NCI-H2196 (cell line): ENCODE measurements around the gene DMBX1.
A peak's percentile ranks its signal among the peaks of the same experiment; 100 is the strongest.

Source experiments
- DNase-seq: peaks from one replicate; lab custom pipeline; 2025; ENCODE audit not compliant: unreplicated experiment; lab: John Stamatoyannopoulos, UW

Gene DMBX1

DNA sequence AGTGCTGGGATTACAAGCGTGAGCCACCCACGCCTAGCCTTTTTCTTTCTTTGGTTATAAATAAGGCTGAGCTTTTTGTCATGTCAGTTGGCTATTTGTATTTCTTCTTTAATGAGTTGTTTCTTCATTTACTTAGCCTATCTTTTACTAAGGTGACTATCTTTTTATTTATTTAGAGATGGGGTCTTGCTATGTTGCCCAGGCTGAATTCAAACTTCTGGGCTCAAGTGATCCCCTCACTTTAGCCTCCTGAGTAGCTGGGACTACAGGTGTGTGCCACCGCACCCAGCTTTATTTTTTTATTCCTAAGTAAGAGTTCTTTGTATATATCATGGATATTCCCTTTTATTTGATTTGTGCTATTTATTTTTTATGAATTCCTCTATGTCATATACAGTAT lies 11.9 kb downstream of the DMBX1 start:
- DNase-seq = no peak

DNA sequence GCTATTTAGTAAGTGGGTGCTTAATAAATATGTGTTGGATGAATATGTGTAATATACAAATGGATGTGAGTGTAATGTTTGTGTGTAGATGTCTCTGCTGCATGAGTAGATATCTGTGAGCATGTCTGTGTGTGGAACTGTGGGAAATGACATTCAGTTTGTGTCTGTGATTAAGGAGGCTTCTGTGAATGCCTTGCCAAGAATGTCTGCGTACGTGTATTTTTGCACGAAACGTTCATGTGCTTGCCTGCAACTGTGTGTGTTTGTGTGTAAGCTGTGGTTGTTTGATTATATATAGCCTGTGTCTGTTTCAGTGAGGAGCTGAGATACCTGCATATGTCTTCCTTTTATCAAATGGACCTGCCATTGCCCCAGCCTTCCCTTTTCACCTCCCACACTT lies 13.8 kb downstream of the DMBX1 start:
- DNase-seq = no peak

DNA sequence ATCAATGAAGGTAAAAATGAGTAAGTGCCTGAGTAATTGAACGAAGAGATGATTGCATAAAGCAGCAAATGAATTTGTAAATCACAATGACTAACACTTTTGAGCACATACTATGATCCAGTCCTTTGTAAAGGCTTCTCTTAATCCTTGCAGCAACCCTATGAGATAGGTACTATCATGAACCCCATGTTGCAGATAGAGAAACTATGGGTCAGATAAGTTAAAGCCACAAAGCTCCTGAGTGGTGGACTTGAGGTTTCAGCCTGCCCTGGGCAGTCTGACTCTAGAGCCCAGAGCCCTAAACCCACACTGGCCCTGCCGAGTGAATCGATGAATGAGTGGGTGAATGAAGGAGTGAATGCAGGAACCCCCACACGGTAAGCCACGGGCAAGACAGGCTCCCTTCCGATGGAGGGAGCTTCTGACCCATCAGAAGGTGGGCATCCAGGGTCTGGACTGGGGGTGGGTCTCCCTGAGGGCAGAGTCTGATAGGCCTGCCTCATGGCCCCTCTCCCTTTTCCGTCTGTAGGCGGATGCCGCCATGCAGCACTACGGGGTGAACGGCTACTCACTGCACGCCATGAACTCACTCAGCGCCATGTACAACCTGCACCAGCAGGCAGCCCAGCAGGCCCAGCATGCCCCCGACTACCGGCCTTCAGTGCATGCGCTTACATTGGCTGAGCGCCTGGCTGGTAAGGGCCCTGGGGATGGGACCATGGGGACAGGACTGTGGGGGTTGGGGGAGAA lies 17.0 kb downstream of the DMBX1 start:
- no peak for DNase-seq

DNA sequence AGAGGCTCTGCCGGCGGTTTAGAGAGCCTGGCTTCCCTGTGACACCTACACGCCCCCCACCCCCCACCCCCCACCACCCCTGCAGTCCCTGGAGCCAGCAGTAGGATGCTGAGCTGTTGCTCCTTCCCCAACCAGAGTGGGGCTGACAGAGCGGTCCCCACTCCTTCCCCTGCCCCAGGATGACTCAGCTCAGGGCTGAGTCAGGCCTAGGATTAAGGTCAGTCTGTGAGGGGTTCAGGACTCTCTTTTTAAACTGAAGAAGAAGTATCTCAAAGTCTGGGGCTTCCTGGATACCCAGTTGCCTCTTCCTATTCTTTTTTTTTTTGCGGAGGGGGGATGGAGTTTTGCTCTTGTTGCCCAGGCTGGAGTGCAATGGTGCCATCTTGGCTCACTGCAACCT lies 19.1 kb downstream of the DMBX1 start:
- DNase-seq = no peak

DNA sequence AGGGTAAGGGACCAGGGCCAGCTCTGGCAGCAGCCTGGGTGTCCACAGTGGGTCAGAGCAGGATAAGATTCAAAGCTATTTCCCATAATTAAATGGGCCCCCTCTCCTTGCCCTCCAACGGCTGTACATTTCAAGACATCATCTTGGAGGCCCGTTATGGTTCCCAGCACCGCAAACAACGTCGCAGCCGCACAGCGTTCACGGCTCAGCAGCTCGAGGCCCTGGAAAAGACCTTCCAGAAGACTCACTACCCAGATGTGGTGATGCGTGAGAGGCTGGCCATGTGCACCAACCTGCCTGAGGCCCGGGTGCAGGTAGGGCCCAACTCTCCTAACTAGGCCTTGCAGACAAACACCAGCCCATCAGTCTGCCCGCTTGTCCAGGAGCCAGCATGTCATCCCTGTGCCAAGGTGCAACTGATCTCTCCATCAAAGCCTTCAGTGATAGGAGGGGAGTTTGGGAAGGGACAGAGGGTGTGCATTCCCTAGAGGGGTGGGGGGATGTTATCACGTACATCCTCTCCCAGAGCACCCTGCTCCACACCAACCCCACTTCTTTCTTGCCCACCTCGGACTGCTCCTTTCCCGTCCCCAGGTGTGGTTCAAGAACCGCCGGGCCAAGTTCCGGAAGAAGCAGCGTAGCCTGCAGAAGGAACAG lies 20.8 kb downstream of the DMBX1 start:
- DNase-seq = no peak

DNA sequence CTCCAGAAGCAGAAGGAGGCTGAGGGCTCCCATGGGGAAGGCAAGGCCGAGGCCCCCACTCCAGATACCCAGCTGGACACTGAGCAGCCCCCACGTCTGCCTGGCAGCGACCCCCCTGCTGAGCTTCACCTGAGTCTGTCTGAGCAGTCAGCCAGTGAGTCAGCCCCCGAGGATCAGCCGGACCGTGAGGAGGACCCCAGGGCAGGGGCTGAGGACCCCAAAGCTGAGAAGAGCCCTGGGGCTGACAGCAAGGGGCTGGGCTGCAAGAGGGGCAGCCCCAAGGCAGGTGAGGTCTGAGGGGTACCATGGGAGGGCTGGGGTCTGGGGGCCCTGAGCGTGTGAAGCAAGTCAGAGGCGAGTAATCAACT lies 21.3 kb downstream of the DMBX1 start:
- DNase-seq = no peak

DNA sequence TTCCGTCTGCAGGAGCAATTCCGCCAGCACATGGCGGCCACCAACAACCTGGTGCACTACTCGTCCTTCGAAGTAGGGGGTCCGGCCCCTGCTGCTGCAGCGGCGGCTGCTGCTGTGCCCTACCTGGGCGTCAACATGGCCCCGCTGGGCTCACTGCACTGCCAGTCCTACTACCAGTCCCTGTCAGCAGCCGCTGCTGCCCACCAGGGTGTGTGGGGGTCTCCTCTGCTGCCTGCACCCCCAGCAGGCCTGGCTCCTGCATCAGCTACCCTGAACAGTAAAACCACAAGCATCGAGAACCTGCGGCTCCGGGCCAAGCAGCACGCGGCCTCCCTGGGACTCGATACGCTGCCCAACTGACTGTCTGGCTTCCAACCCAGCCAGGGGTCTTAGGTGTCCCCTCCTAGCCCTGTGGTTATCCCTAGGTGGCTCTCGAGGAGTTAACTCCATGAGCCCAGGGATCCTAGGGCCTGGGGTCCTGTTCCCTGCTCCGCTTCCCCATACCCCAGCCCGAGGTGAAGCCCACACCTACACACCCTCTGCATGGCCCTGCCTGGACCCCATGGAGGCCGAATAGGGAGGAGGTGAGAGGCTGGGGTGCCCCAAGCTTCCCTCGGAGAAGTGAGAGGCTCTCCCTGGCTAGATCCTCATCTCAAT lies 22.6 kb downstream of the DMBX1 start:
- DNase-seq = no peak

DNA sequence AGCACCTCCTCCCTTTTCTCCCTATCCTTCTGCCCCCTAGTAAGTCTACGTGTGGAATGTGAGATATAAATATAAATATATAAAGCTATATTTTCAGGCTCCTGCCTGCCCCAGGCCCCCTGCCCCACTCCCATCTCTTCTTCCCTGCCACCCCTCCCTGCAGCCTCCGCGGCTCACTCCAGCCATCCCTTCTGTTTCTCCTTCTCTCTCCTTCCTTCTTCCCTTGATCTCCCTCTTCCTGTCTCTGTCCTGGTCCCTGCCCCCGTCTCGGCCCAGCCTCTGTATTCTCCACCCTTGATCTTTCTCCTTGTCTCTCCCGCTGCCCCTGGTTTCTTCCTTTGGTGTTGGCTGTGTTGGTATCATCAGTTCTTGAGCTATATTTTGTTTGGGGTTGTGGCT lies 23.2 kb downstream of the DMBX1 start:
- DNase-seq = no peak

DNA sequence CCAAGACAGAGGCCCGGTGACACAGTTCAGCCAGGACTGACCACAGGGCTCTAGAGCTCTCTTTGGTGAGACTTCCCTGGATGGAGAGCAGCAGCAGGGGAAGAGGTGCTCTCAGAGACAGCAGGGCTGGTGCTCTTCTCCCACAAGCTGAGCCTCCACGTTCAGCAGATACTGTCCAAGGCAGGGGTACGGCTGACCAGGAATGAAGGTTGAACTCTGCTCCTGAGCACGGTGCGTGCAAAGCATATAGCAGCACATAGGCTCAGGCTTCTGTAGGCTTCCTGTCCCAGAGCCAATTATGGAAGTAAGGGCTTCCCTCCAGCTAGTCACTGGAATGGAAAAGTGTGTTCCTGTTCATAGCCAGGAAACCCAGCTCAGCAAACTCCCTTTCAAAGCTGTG lies 23.9 kb downstream of the DMBX1 start:
- DNase-seq = no peak

DNA sequence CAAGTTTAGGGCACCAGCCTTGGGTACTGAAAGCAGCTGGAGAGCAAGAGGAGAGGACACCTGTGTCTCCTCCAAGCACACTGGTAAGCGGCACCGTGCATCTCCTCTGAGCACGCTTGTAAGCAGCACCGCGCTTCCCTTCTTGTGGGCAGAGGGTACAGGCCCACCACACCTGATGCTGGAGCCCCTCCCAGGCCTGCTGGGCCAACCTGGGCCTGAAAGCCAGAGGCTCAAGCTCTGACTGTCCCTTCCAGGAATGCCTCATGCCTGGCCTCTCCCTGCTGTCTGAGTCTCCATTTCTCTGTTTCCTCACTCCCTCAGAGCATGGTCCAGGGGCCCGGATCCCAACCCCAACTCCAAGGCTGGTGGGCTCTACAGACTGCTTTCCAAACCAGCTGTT lies 25.9 kb downstream of the DMBX1 start:
- no peak for DNase-seq

DNA sequence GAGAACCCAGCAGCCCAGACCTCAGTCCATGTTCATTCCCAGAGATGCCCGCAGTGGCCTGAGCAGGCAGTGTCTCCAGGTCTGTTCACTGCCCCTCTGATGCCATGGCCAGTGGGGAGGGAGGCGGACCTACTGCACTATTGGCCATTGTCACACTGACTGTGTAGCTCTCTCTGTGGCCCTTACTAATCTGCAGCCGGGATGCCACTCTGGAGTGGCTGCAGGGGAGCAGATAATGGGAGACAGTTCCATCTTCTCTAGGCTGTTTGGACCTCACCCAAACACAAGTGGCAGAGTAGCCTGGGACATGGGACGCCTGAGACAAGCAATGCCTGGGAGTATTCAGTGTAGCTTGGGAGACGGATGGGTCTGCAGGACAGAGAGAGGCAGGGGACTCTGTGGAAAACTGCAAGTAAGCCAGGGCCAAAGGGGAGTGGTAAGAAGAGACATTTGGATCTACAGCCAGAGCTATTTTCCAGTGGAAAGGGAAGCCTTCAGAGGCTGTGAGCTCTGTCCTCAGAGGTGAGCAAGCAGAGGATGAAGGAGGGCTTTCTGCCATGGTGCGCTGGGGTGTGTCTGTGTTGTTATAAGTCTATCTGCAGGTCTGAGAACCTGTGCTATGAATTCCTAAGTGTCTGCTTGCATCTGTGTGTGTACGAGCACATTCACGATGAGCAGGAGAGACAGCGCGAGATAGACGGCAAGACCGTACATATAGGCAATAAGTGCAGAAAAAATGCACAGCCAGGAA lies 26.7 kb downstream of the DMBX1 start:
- DNase-seq = no peak

DNA sequence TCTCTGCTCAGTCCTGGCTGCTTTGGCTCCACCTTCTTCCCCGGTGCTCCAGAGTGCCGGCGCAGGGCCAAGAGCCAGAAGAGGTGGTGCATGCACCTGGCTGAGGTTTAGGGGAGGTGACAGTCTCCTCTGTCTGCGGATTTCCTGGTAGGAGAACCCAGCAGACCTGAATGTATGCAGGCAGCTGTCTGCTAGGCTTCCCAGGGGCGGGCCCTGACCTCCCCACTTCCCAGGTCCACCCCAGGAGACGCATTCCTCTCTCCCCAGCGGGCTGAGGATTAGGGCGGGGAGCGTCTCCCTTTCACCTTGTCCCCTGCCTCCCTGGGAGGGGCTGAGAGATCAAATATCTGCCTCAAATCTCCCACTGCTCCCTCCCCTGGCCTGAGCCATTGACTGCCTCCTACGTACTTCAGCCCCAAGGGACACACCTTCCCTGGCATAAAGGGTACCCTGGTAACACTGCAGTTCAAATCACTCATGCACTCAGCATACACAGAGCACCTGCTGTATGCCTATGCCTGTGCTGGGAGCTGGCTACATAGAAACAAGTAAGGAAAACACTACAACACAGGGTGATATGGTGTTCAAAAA lies 27.5 kb downstream of the DMBX1 start:
- DNase-seq = peak; percentile 92

DNA sequence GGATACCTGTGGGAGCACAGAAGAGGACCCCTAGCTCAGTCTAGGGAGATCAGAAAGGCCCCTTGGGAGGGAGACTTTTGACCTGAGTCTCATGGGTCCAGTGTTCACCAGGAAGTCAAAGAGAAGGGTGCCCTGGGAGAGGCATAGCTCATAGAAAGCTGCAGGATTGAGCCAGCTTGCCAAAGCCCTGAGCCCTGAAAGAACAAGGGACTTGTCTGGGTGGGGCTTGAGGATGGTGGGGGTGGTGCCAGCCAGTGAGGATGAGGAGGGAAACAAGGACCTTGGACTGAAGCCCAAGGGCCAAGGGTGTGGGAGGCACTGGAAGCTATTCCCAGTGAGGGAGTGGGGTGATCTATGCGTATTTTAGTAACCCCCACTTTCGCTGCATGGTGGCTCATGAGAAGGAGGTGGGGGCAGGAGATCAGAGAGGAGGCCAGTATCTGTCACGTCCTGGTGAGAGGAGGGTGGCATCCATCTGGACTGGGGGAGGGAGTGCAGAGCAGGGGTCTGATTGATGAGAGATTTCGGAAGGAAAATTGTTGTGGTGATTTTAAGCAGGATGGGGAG lies 28.4 kb downstream of the DMBX1 start:
- DNase-seq = no peak

DNA sequence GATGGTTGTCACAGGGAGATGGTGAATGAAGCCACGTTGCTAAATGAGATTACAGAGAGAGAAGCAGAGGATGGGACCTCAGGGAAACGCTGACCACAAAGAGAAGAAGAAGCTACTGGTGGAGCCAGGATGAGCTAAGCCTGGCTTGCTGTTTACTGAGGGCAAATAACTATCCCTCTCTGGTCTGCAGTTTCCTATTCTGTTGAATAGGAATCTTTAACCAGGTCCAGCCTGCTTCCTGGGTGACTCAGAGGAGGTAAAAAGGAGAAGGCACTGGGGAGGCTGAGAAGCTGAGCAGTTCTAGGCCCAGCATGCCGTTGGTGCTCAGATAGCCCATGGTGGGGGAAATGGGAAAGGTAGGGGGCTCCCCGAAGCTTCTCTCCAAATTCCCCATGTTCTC lies 29.6 kb downstream of the DMBX1 start:
- DNase-seq = no peak

DNA sequence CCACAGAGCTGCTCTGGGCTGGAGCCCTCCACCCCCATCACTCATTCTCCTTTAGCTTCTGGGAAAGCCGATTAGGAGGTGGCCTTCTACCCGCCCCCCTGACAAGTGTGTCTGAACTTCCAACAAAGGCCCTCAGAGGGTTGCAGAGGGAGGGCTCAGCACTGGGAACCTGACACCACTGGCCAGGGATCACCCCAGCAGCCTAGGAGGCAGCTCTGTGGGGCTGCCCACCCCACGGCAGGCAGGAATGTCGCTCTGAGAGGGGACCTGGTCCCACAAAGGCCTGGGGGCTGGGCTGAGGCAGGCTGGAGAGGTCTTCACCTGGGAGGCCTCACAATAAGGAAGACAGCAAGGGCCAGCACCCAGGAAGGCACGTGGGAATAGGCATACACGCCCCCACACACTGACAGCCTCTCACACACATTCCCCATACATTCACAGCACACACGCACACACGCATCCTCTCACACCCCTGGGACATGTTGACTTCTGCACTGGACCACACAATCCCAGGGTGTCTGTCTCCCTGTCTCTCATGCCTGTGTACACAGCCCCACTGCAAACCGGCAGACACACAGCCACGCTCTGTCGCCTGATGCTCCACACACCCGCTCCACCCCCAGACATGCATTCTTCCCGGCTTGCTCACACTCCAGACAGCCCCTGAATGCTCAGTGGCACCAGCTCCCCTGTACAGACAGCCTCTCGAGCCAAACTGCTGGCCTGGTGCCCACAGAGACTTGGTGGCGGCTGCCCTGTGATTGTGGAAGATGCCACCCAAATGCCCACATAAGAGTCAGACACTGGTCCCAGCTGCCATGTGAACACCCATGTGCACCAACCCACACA lies 30.7 kb downstream of the DMBX1 start:
- peak; percentile 14 for DNase-seq

DNA sequence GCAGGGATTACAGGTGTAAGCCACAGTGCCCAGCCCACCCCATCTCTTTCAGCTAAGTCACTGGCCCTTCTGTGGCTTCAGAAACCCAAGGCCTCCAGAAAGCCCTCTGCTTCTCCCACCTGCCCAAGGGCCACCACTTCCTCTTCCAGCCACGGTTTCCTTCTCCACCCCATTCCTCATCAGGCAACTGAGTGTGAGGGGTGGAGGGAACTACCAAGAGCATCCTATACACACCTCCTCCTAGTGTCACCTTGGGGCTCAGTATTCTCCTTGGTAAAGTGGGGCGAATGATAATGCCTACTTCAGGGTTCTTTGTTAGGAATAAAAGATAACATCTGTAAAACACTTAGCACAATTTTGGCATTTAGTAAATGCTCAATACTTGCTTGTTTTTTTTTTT lies 31.8 kb downstream of the DMBX1 start:
- DNase-seq = no peak

DNA sequence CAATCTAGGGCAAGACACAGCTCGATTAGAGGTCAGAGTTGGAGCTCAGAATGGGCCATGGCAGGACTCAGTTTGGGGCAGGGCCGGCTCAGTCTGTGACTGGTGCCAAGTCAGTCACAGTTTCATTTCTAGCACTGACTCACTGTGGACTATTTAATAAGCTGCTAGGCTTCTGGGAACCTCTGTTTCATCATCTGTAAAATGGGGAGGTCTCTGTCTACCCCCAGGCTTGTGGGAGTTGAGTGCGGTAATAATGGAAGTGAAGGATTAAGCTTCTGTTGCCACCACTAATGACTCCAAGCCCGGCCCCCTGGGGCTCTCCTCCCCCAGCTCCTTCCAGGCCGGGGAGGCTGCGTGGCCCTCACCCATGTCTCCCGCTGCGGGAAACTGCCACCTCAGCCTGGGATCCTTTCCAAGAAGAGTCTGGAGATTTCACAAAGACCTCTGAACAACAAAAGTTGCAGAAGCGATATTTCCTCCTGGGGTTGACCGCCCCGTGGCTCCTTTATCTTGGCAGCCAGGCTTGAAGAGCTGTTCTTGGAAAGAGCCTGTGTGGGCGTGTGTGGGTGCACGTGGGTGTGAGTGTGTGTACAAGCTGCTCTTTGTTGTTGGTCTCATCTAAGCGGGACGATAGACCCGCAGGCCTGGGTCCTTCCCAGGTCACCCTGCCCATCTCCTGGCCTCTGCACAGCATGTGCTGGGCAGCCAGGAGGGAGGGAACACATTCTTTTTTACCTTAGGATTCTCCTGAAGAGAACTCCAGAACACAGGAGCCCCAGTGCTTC lies 32.7 kb downstream of the DMBX1 start:
- peak; percentile 14 for DNase-seq

DNA sequence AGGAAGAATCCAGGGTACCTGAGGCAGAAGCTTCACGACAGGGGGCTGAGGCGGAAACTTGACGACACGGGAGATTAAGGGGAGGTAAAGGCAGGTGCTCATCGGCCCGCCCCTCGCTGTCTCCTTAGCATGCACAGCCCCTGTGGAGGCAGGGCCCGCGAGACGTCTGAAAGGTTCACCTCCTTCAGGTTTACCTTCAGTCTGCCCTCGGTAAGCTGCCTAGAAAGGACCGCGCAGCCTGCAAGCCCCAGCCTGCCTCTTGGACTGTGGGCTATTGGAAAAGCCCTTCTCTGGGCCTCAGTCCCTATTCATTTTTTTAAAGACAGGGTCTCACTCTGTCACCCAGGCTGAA lies 33.3 kb downstream of the DMBX1 start:
- DNase-seq = no peak
